HG03565 (cell line): Measurements from ENCODE around the gene EIF4G3.
A peak's percentile ranks its signal among the peaks of the same experiment; 100 is the strongest.
"Not testable (repeated sequence)": the region's sequence is repeated elsewhere in the genome, so short reads cannot be mapped to it uniquely, and the experiment has no call there.

Source experiments
- ATAC-seq: cut with Tn5 transposase; IDR thresholded peaks from one replicate; pipeline ENCODE4 v1.9.1; 2021; ENCODE audit warnings: mild to moderate bottlenecking, moderate library complexity; ENCODE audit not compliant: unreplicated experiment

The EIF4G3 gene

DNA sequence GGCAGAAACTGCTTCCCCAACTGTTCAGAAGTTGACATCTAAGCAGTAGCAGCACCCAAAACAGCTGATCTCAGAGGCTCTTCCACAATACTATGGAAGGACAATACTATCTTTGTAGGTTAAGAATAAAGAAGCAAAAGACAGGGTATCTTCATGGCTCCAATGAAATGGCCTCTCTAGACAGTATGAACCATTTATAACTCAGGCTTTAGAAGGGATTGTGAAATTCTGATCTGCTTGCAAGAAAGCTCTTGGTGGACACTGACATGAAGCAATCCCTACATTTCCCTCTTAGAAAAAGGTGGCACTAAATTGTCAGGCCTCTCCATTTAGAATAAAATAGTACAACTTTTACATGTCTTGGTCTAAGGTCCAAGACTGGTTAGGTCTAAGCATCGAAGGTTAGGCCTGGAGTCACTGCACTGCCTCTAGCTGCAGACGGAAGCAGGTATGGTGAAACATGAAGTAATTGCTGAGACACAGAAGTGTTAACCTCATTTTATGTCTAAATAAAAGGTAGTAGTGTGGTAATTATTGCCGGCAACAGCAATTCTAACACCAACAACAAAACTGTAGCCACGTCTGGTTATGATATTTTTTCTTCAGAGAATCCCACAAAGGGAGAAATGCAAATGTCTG is 339.0 kb downstream of the EIF4G3 start:
- no peak for ATAC-seq

DNA sequence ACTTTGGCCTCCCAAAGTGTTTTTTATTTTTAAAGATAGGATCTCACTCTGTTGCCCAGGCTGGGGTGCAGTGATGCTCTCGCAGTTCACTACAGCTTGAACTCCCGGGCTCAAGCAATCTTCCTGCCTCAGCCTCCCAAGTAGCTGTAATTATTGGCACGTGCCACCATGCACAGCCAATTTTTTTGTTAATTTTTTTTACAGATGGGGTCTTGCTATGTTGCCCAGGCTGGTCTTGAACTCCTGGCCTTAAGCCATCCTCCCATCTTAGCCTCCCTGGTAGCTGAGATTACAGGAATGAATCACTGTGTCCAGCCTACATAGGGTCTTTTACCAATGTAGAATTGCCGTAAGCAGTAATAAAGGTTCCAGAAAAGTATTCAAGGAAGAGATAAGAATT is 340.5 kb downstream of the EIF4G3 start:
- ATAC-seq: no peak

DNA sequence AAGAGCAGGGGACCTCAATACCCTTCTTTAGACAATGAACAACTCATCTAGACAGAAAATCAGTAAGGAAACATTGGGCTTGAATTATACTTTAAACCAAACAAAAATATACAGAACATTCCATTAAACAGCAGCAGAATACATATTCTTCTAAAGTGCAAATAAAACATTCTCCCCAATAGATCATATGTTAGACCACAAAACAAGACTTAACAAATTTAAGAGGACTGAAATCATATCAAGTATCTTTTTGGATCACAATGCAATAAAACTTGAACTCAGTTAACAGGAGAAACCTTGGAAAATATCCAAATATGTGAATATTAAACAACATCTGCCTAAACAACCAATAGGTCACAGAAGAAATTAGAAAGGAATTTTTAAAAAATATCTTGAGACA is 341.9 kb downstream of the EIF4G3 start:
- ATAC-seq: no peak

DNA sequence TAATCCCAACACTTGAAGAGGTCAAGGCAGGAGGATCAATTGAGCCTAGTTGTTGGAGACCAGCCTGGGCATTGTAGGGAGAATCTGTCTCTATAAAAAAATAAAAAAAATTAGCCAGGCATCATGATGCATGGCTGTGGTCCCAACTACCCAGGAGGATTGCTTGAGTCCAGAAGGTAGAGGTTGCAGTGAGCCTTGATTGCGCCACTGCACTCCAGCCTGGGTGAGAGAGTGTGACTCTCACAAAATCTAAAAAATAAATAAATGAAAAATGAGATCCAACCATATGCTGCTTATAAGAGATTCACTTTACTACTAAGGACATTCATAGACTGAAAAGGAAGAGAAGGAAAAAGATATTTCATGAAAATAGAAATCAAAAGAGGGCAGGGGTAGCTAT is 342.5 kb downstream of the EIF4G3 start:
- no peak for ATAC-seq

DNA sequence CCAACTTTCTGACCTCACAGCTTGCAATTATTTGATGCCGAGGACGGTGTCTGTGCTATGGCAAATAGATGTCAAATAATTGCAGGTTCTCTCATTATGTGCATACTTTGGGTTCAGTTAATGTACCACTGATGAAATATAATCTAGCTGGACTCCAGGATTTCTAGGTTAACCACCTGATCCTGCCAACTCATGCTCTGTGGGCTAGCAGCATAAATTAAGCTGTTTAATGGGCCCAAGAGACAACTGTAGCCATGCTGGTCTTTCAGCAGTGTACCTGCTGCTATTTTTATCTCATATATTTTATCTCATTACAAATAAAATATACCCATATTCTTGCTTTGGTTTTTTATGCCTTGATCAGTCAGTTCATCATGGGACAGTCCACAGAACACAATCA is 346.3 kb downstream of the EIF4G3 start:
- ATAC-seq: no peak

DNA sequence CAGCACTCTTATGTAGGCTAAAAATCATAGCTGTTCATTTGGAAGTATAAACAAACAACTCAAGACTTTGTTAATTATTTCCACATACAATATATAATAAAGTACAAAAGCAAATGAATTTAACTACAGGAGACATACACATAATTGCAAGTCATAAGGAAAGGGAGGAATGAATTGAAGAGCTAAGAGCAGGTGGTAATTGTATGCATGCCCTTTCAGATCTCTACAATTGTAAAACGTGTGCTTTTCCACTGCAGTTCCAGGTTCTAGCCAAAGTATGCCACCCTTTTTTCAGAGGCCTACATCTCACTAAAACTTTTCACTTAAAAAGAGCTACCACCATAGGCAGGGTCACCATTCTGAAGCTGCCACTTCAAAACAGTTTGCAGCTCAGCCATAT is 346.8 kb downstream of the EIF4G3 start:
- no peak for ATAC-seq

DNA sequence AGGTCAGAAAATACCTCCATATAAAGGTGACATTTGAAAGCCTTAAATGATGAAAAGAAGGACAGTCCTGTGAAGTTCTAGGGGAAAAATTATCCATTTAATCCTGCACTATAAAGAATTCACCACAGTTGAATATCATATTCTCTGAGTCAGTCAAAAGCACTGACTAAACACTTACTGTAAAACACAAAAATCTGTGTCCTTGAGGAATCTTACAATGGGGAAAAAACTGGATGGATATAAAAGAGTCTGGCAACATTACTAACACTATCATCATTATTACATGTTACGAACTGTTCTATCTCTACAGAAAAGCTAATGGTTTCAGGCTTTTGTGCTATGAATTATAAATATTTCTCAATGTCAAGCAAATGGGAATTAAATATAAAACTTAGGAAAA is 347.2 kb downstream of the EIF4G3 start:
- ATAC-seq: no peak

DNA sequence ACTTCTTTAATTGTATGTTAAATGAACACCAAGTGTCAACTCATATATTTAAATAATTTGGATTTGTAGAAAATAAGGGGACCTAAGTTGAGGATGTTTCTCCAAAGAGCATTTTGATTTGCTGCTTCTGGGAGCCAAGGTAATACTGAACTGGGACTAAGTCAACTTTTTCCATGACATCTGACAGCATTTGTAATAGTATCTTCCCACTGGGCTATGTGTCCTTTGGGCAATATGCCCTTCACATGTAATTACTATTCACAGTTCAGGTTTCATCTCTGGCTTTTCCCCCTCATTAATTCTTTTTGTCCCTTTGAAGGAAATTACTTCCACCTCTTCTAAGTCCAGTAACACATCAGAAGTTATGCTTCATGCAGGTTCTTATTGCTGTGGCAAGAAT is 352.9 kb downstream of the EIF4G3 start:
- ATAC-seq: no peak

DNA sequence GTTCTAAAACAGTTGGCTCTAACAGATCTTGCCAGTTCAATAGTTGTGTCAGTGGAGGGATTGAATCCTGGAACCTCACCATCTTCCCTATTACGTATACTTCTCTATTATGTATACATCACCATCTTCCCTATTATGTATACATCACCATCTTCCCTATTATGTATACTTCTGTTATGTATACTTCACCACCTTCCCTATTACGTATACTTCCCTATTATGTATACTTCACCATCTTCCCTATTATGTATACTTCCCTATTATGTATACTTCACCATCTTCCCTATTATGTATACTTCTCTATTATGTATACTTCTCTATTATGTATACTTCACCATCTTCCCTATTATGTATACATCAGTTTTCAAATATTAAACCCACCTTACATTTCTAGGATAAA is 355.2 kb downstream of the EIF4G3 start:
- no peak for ATAC-seq

DNA sequence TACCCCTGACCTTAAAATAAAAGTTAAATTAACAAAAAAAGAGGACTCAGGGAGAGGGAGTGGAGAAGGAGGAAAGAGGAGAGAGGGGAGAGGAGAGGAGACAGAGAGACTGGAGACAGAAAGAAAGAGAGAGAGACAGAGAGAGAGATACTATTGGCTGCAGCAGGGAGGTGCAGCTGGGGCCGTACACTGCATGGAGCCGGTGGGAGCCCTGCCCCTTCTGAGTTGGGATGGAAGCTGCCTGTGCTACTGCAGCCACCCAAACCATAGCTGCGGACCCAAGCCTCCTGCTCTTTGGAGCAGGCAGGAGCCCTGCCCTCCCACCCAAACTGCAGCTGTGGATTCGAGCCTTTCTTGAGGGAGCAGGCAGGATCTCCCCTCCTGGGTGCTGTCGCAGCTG is 356.9 kb downstream of the EIF4G3 start:
- no peak for ATAC-seq

DNA sequence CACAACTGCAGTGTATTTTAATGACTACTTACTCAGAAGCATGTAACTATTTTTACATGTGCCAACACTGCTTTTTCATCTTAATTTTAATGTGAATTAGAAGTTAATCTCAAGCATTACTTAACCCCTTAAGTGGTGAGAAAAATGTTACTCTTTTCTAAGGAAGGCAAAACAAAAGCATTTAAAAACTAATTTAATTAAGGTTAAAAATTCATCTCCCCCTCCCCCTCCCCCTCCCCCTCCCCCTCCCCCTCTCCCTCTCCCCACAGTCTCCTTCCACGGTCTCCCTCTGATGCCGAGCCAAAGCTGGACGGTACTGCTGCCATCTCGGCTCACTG is 362.2 kb downstream of the EIF4G3 start:
- ATAC-seq: no peak

DNA sequence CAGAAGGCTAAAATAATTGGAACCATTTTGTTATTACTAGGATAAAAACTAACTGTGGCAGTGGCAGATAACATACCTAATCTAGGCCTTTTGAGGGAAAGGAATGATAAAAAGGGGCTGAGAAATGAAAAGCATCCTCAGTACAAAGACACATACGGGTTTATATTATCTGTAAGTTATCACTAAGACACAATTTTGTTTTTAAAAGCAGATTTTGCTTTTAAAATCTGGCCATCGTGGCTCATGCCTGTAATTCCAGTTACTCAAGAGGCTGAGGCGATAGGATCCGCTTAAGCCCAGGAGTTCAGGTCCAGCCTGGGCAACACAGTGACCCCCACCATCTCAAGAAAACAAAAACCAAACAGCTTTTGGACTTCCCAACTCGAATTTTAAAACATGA is 364.8 kb downstream of the EIF4G3 start:
- no peak for ATAC-seq

DNA sequence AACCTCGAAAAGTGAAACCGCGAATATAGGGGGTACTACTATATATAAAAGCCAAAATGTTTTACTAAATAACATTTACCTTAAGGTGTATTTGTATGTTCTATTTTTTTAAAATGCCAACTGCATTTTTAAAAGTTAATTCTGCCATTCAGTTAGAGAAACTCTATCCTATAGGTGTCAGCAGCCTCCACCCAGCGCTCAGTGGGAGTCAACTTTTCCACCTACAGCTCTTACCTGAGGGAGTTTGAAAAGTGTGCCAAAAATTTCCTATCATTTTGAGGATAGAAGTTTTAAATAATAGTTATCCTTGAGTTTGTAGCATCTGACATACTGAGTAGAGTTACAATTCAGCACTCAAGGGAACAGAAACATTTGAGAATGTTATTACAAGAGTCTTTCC is 383.5 kb downstream of the EIF4G3 start:
- ATAC-seq: no peak

DNA sequence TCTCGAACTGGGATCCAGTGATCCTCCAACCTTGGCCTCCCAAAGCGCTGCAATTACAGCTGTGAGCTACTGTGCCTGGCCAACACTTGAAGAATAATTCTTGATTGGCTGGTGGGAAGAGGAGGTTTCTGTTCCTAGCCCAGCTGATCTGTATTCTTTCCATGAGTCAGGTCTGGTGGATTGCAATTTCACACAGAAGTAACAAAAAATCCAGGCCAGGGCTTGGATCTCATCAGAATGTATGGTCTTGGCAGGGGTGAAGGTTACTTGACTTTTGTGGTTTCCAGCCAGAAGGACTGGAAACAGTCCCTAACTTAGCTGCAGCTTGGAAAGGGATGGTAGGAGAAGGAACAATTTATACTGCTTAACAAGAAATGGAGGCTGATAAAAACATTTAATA is 384.5 kb downstream of the EIF4G3 start:
- no peak for ATAC-seq

DNA sequence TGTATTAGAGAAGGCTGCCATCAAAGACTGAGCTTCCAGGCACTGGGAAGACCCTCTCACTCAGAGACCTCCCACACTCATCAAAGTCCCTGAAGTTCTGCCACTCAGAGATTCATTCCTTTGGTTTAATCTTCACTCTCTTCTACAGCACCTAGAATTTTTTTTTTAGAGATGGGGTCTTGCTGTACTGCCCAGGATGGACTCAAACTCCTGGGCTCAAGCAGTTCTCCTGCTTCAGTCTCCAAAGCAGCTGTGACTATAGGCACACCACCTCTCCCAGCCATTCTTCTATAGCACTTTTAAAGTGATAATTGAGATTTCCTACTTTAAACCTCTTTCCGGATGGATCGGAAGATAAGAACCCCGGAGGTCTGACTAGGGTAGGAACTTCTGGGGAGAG is 385.9 kb downstream of the EIF4G3 start:
- no peak for ATAC-seq

DNA sequence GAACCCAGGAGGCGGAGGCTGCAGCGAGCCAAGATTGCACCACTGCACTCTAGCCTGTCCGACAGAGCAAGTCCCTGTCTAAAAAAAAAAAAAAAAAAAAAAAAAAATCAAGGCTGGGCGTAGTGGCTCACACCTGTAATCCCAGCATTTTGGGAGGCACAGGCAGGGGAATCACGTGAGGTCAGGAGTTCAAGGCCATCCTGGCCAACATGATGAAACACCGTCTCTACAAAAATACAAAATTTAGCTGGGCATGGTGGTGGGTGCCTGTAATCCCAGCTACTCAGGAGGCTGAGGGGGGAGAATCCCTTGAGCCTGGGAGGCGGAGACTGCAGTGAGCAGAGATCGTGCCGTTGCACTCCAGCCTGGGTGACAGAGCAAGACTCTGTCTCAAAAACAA is 387.1 kb downstream of the EIF4G3 start:
- ATAC-seq: not testable (repeated sequence)

DNA sequence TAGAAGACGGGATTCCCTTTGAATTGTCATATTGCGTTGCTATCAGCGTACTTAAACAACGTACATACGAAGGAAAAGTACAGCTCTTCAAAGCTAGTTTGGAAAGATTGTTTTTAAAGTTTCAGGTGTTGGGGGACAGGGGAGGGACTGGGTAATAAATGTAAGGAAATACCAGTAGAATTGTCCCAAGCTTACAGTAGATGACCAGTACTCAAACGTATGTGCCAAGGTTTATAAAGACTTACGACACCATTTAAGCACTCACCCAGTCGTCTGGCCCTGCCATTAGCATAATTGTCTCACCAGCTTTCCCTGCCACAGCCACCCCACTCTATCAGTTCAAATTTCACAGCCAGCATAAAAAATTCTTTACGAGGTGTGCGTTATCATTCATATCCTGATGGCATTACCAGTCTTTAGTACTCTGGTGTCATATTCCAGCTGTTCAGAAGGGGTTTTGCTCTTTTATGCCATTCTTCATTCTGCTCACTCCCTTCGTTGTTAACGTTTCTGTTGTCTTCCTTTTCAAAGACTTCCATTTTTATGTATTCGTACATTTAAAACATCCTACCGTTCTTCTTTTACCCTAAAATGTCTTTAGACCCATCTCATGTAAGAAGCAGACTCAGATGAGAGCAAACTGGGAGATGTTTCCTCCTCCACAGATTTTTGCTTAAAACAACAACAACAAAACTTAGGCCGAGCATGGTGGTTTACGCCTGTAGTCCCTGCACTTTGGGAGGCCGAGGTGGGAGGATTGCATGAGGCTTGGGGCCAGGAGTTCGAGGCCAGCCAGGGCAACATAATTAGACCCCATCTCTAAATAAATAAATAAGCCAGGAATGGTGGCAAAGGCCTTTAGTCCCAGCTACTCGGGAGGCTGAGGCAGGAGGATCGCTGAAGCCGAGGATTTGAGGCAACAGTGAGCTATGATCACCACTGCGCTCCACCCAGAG is 388.6 kb downstream of the EIF4G3 start:
- ATAC-seq: no peak

DNA sequence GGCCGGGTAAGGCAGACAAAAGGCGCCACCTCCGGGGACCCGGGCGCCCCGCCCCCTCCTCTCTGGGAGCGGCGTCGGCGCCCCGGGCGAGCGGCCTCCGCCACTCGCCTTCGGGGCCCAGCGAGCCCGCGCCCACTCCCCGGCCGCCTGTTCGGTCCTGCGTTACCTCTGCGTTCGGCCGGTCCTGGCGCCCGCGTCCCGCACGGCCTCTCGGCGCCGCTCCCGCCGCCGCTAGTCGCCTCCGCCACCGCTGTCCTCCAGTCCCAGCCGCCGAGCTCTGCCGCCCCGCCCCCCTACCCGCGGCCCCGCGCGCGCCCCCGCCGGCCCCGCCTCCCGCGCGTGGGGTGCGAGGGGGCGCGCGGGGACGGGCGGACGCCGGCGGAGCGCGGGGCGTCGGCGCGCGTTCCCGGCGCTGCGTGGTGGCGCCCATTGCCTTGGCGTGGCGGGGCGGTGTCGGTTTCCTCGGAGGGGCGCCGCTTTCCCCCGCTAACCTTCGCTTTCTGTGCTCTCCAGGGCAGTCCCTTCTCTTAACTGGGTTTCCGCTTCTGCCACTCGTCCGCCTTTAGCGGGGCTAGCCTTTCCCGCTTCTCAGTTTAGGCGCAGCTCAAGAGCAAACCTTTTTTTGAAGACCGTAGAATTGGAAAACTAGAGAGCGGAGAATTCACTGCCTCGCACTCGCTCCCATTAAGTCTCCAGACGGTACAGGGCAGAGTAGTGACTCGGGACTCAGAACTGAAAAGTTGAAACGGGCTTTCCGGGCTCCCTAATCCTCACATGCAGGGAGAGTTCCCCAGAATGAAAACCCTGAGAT is 389.5 kb downstream of the EIF4G3 start, which contains the start of gene HP1BP3:
Gene HP1BP3, minus strand, starts transcription at position 279 of the 811 bp plus-strand sequence. CDS start 6,867 bp downstream, outside the sequence.
- ATAC-seq: peak; percentile 31

DNA sequence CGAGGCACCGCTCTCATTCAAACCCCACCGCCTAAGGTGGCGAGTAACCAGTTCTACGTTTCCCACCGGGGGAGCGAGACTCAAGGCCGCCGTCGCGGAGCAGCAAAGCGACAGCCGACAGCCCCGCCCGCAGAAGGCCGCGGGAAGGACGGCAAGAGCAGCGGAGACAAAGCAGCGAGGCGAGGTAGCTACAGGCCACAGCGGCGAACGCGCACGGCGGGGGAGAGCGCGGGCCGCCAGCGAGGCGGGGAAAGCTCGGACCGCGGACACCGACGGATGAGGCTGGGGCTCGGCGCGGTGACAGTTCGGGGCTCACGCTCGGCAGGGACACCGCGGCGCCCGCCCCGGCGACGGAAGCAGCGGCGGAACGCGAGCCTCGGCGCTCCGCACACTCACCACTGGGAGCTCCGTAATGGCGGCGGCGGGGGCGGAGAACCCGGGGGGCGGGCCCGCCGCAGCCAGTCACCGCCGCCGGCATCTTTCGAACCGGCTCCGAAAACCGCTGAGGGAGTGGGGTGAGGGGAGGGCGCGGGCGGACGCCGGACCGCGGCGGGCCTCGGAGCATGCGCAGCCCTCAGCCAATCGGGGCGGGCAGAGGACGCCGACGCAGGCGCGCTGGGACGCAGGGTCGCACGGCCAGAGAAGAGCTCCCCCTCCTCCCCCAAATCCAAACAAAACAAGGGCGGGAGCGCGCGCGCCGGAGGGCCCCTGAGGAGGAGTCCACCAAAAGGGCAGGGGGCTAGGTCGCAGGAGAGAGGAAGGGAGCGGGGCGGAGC is 390.3 kb downstream of the EIF4G3 start:
- peak; percentile 63 for ATAC-seq

DNA sequence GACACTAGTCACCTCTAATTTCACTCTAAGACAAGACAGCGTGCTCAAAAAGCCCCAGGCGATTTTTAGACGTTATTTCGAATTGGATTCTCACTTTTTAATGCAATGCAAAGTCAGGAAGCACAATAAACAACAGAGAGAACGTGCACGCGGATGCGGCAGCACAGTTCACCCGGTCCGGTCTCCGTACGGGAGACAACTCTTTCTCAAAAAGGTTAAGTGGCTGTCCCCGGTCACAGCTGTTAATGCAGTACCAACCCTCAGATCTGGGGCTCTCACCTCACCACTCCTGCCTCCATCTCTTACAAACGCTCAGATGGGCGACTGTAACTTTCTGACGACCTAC is 390.8 kb downstream of the EIF4G3 start:
- ATAC-seq: no peak

DNA sequence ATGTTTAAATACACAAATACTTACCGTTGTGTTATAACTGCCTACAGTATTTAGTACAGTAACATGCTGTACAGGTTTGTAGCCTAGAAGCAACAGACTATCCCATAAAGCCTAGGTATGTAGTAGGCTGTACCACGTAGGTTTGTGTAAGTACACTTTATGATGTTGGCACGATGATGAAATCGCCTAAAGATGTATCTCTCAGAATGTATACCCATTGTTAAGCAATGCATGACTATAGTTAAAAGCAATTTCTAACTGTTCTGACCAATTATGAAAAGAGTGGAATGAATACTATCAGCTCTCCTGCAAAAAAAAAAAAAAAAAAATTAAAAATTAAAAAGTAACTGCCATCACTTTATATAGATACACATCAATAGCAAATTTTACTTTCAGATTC is 401.0 kb downstream of the EIF4G3 start:
- ATAC-seq: no peak
